Measurements from ENCODE around the gene PRSS22. TPM values are rescaled to one million over a fixed set of nuclear protein-coding genes. Genes with fewer than 3 reads are reported as not detected.

The PRSS22 gene
- polyA plus RNA-seq, 1 donor = 8.2 TPM

DNA sequence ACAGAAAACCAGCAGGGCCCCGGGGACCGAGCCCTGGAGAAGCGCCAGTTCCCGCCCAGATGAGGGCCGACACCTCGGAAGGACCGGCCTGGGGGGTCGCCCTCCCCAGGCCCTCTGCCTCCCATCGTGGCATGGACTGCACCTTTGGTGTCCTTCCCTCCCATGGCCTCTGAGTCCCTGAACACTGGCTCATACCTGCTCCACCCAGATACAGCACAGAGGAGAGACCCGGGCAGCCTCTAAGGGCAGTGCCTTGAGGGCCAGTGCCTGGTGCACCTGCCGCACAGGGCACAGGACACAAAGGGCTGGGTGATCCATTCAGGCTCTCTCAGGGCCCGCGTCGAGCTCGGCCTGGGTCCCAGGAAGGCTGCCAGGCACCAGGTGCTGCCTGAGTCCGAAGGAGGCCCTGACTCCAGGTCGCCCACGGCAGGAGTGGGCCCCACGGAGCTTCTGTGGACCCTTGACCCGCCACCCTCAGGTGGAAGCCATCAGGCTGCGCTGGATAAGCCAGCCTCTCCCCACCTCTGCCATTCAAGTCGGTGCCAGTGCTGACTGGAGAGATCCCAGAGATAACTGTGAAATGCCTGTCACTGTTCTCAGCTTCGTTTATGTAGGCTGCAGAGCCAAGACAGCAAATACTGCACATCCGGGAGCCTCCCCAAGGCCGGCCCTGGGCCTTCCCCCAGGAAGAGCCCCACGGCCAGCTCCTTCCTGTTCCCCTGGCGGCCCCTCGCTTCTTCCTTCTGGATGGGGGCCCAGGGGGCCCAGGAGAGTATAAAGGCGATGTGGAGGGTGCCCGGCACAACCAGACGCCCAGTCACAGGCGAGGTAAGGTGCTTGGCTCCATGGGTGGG, 28.2 kb downstream of the PRSS22 start, which contains the start of gene ZG16B:
Gene ZG16B, plus strand, starts transcription at position 803 of the 854 bp plus-strand sequence. CDS start 139 bp downstream, outside the sequence.
- DNase-seq = no peak

DNA sequence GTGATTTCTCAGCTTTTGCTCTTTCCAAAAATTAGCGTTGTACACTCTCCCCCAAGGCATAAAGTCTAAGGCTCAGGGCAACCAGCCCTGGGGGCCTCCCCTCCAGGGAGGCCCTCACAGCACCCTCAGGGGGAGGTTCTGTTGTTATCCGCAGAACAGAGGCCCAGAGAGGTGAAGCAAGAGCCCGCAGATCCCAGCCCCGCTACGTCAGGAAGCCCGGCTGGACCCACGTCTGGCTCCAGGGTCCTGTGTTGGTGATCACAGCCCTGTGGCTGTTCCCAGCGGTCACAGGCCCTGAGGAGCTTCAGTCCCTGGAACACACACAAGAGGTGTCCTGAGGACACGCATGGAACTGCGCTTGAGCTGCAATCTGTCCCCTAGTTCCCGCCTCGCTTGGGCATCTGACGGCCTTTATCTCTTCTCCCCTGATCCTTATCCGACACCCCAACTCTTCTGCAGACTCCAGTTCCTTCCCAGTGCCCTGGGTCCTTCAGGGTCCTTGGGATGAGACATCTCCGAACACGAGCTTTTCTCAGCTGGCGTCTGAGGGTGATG, 29.0 kb downstream of the PRSS22 start:
- no peak for DNase-seq

DNA sequence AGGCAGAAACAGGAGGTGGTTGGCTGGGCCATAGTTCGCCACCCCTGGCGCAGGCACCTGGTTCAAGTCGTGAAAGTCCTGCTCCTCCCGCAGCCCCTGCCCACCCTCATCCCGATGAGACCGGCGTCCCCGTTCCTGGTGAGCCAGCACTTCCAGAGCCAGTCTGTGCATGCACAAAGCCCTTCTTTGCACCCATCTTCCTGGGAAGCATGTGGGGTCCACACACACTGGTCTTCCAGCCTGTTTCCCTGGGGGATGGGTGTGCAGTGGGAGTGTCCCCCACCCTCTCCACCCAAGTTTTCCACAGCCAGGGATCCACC, 29.5 kb downstream of the PRSS22 start:
- no peak for DNase-seq

DNA sequence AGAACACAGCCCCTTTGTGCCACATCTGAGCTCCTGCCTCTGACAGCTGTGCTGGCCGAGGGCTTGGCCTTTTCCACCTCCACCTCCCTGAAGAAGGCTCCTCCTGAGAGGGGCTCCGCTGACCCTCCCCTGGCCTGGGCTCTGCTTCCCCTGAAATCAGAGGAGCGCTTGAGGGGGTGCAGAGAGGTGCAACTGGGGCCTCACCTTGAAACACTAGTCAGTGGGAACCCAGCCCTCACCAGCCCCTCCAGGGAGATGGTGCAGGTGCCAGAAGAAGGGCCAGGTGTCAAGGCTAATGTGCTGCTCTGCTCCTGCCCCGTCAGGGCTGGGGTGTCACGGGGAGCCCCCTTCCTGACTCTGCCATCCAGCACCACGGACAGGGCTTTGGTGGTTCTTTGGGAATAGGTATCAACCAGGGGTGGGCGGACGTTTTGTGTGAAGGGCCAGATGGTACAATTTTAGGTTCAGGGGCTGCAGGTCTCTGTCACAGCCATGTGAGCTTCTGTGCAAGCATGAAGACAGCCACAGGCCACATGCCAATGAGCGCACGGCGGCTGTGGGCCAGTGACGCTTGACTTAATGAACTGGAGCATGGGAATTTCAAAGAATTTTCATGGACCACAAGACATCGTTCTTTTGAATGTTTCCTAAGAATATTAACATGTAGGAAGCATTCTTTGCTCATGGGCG, 30.0 kb downstream of the PRSS22 start:
- DNase-seq = no peak

DNA sequence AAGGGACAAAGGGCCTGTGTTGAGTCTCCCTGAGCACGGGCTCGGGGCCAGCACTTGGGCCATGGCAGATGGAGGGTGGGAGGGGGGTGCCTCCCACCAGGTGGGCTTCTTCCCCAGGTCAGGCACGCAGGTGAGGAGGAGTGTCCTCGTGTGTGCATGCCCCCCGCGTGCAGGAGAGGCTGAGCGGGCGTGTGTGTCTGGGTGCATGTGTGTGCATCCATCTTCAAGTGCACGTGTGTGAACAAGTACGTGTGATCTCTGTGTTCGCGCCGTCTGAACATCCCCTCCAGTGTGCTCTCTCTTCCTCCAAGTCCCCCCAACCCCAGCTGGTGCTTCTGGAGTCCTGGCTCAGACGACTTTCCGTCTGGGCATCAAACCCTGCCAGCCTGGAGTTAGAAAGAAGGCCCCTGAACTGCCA, 30.6 kb downstream of the PRSS22 start:
- no peak for DNase-seq

DNA sequence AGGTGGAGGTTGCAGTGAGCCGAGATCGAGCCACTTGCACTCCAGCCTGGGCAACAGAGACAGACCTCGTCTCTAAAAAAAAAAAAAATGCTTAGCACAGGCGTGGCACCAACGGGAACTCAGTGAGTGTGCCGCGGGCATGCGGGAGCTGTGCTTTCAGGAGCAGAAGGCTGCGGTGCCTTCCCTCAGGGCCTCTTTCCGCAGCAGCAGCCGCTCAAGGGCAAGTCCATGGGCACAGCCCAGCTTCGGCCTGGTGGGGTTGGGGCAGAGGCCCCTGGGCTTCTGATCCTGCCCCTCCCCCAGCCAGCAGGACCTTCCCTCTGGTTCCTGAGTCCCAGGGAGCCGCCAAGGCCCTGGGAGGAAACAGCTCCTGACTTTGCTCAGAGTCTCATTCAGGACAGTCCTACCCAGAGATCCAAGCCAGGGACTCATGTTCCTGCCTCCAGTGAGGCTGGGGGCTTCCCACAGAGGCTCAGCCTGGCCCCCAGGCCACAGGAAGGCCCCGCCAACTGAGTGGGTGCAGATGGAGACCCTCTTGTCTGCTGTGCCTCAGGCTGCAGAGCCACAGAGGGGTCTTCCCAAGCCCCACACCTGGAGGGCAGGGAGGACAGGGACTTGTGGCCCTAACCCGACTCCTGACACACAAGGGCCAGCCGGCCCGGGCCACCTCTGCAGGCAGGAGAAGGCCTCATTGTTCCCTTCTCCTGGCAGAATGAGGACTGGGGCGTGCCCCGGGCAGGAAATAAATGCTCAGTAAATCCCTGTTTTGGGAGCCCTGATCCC, 31.2 kb downstream of the PRSS22 start:
- DNase-seq = no peak

DNA sequence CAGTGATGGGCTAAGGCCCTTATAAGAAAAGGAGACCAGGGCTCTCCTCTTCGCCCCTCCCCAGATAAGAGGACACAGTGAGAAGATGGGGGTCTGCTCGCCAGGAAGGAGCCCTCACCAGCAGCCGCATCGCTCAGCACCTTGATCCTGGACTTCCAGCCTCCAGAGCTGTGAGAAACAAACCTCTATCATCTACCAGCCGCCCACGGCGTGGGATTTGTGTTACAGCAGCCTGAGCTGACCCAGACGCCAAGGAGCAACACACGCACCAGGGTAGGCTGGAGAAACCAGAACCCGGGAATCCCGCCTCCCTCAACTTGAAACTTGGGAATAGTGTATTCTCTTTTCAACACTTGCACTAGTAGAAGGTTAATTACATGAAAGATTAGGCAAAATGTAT, 32.1 kb downstream of the PRSS22 start:
- no peak for DNase-seq

DNA sequence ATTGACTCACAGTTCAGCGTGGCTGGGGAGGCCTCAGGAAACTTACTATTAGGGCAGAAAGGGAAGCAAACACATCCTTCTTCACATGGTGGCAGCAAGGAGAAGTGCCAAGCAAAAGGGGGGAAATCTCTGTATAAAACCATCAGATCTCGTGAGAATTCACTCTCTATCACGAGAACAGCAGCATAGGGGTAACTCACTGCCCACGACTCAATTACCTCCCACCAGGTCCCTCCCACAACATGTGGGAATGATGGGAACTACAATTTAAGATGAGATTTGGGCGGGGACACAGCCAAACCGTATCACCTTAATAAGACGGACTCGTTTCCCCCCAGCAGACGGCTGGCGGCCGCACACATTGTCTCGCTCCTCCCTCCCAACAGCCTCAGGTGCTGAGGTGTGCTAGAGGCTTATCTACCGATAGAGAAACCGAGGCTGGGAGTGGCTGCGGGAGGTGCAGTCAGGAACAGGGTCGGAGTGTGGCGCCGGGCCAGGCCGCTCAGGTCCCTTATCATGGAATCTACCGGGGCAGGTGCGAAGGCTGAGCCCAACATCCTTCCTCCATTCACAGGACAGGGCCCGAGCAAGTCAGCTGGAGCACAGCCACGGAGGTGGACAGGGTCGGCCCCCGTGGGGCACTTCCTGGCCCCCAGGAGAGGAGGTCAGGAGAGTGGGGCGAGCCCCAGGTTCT, 32.8 kb downstream of the PRSS22 start:
- no peak for DNase-seq

DNA sequence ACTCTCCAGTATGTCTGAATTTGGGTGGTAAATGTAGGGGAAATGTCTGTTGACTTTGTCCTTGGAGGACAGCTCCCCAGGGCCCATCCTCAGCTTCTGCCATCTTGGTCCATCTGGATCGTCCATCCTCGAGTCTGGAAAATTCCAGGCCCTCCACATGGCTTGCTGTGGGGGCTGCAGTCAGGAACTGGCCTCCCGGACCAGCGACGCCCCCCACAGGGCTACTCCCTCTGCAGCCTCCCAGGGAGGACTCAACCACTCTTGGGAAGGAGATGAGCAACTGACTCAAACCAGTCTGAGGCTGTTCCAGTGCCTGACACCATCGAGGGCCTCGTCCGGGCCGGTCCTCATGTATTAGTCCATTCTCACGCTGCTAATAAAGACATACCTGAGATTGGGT, 33.3 kb downstream of the PRSS22 start:
- DNase-seq = no peak

DNA sequence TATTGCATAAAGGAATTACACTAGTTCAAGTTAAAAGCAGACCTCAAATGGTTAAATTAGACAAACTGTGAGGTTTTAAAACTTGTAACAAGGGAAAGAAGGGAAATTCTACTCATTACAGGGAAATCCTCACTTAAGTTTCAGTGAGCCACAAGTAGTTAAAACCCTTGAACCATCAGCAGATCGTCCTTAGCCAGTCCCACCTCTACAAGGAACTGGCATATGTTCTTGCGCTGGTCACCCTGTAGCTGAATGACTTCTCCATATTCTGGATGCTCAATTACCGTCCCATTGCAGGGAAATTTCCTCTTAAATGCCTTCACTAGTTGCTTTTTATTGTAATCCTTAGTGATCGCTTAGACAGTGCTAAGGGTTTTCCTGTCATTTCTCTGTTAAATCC, 35.5 kb downstream of the PRSS22 start:
- DNase-seq = no peak

DNA sequence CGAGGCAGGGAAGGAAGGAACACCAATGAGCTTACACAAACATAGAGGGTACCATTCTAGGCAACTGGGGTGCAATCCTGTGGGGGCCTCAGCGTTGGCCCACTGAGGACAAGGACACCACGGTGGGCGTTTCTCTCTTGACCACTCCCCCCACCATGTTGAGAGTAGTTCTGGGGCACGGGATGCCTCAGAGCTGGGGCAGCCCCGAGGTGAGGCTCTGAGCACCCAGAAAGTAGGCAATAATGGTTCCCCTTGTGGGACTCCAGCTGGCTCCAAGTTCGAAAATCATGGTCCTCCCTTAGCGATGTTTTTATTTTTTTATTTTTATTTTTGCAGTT, 35.8 kb downstream of the PRSS22 start:
- no peak for DNase-seq

DNA sequence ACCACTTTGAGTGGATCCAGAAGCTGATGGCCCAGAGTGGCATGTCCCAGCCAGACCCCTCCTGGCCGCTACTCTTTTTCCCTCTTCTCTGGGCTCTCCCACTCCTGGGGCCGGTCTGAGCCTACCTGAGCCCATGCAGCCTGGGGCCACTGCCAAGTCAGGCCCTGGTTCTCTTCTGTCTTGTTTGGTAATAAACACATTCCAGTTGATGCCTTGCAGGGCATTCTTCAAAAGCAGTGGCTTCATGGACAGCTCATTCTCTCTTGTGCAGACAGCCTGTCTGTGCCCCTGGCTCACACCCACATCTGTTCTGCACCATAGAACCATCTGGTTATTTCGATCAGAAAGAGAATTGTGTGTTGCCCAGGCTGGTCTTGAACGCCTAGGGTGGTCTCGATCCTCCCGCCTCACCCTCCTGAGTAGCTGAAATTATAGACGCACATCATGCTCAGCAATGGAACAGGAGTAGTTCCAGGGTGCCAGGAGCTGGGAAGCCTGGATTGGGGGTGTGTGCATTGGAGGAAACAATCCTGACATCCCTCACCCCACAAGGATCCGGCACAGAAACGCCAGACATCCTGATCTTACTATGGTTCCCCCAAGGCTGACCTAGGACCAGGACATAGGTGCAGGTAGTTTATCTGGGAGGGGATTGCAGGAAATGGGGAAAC, 36.3 kb downstream of the PRSS22 start:
- no peak for DNase-seq

DNA sequence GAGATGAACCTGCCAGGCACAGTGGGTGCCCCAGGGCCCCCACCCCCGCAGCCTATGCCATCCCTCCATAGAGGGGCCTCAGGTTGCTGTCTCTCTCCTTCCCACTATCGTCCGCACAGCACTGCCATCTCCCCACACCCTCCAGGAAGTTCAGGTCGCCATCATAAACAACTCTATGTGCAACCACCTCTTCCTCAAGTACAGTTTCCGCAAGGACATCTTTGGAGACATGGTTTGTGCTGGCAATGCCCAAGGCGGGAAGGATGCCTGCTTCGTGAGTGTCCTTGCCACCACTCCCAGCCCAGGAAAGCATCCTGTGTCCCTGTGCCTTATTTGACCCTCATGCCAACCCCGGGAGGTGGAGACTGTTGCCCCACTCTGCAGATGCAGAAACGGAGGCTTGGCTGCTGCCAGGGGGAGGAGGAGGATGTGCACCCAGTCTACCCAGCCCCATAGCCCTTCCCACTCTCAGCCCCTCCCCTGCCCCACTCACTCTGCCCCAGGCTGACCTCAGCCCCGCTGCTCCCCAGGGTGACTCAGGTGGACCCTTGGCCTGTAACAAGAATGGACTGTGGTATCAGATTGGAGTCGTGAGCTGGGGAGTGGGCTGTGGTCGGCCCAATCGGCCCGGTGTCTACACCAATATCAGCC, 37.0 kb downstream of the PRSS22 start:
- no peak for DNase-seq

DNA sequence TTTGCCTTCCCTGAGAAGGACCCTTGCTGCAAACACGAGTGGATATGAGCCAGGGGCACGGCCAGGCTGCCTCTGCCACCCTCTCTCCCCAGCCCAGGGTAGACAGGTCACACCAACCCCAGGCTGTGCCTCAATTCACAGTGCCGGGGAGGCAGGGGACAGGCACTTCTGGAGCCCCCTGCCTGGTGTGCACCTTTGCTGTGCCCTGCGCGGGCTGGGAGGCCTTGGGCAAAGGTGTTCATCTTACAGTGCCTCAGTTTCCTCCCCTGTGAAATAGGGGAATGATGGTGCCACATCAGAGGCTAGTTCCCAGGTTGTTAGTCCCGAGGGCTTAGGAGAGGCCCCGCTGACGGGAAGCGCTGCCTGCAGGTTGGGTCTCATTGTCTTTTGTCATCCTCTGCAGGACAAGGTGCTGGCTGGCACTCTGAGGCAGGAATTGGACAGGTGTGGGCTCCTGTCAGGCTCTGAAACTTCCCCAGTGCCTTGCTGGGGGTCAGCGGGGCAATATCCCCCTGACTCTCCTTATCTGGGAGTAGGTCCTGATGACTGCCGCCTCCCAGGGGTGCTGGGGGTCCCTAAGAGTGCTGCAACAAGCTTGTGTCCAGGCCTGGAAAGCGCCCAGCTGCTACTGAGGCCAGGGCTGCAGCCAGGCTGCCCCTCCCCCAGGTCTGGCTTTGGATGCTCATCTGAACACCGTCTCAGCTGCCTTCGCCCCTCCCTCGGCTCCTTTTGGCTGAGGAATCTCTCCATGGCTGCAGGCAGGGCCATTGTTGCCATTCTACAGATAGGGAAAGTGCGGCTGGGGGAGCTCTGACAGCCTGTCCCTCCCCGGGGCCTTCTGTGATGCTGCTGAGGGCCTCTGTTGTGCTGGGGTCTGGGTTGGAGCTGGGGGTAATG, 37.8 kb downstream of the PRSS22 start:
- no peak for DNase-seq

DNA sequence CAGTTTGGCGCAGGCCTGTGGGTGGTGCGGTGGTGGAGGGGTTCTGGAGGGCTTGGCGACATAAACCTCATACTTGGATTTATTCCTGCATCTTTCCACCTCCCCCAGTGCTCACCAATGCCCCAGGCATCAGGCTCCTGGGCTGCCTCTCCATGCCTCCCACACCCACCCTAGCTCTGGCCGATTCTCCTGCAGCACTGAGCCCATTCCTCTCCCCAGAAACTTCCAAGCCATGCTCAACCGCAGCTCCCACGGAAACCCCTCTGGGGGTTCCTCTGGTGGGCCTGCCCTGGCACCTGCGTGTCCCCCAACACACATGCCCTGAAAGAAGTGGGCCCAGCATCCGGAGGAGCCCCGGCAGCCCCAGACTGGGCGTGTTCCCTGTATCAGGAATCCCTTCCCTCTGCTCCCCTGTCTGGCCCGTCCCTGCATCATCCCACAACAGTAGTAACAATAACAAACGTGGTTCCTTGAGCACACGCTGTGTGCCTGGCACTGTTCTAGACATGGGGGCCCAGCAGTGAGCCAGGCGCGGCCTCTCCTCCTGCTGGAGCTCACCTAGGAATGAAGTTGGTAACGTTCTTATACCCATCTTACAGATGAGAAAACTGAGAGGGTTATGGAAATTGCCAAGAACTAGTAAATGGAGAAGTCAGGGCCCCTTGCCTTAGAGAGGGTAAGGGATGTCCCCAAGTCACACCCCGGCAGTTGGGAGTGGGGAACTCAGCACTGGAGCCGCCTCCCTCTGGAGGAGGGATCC, 38.6 kb downstream of the PRSS22 start:
- DNase-seq = no peak

DNA sequence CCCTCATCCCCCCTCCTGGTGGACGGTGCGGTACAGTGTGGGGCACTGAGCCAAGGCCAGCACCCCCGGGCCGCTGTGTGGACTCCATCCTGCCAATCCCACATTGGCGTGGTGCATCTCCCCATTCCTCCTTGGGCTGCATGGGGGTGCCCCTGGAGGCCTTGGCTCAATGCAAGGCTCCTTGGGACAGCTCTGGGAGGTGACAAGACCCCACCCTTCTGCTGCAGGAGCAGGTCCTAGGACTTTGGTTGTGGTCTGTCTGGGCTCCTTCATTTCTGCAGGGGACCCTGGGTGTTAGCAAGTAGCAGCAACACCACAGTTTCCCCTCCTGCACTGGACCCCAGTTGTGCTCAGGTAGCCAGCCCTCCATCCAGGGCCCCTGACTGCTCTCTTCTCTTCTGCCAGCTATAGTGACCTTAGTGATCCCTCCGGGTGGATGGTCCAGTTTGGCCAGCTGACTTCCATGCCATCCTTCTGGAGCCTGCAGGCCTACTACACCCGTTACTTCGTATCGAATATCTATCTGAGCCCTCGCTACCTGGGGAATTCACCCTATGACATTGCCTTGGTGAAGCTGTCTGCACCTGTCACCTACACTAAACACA, 39.6 kb downstream of the PRSS22 start:
- no peak for DNase-seq

DNA sequence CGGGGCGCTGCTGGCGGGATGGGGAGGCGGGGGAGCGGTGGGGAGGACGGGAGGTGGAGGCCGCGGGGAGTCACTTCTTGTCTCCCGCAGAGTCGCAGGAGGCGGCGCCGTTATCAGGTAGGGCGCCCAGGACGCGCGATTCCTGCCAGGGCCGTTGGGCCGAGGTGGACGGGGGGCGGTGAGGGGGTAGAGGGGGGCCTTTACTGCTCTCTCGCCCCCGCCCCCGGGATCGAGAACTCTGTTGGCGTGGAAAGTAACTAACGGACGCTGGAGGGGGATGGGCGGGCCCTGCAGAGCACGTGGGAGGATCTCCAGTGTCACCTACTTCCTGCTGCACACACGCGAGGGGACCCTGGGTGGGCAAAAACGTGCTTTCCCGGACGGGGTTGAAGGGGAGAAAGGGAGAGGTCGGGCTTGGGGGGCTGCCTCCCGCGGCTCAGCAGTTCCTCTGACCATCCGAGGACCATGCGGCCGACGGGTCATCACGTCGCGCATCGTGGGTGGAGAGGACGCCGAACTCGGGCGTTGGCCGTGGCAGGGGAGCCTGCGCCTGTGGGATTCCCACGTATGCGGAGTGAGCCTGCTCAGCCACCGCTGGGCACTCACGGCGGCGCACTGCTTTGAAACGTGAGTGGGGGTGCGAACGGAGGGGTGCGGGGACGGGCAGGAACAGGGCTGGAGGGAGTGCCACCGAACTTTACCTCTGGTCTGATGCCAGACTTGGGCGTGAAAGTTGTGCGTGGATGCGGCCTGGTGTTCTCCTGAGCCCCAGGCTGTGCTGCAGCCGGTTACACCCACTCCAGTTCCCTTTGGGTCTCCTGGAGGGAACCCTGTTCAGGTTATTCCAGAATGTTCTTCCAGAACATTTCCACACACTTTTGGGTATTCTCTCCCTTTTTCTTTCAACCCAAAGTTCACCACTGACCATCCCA, 40.4 kb downstream of the PRSS22 start:
- DNase-seq = no peak

All from left kidney (tissue), 2 donors.